Activated naive CD8-positive, alpha-beta T cell treated with anti-CD3 and anti-CD28 coated beads for 36 hours (primary cell): ENCODE data around the gene HCFC1R1. TPM values are rescaled to one million over a fixed set of nuclear protein-coding genes. Genes with fewer than 3 reads are reported as not detected.

ENCODE experiments used
- DNase-seq: peaks from one replicate; pipeline ENCODE4 v3.0.0; 2021
- H3K27ac Mint-ChIP-seq: one replicate; pipeline ENCODE4 v1.8.0; 2022; ENCODE audit warnings: mild to moderate bottlenecking, moderate library complexity, mixed read lengths
- H3K27me3 Mint-ChIP-seq: one replicate; pipeline ENCODE4 v1.8.0; 2022; ENCODE audit warnings: mild to moderate bottlenecking, mixed read lengths
- H3K36me3 Mint-ChIP-seq: one replicate; pipeline ENCODE4 v1.8.0; 2021; ENCODE audit warnings: mild to moderate bottlenecking, mixed read lengths
- H3K4me1 Mint-ChIP-seq: one replicate; pipeline ENCODE4 v1.8.0; 2021; ENCODE audit warnings: mixed read lengths
- H3K4me3 Mint-ChIP-seq: one replicate; pipeline ENCODE4 v1.8.0; 2022; ENCODE audit warnings: mild to moderate bottlenecking, moderate library complexity, mixed read lengths
- H3K9me3 Mint-ChIP-seq: one replicate; pipeline ENCODE4 v1.8.0; 2022; ENCODE audit warnings: mixed read lengths
- total RNA-seq, 2 experiments: library from RNA; stranded (reverse); gene quantifications; one replicate each; pipeline ENCODE4 v1.2.3, GENCODE V29; 2021

Gene HCFC1R1
- total RNA-seq, 2 experiments from 2014 or later: 23.4 to 23.7 TPM

DNA sequence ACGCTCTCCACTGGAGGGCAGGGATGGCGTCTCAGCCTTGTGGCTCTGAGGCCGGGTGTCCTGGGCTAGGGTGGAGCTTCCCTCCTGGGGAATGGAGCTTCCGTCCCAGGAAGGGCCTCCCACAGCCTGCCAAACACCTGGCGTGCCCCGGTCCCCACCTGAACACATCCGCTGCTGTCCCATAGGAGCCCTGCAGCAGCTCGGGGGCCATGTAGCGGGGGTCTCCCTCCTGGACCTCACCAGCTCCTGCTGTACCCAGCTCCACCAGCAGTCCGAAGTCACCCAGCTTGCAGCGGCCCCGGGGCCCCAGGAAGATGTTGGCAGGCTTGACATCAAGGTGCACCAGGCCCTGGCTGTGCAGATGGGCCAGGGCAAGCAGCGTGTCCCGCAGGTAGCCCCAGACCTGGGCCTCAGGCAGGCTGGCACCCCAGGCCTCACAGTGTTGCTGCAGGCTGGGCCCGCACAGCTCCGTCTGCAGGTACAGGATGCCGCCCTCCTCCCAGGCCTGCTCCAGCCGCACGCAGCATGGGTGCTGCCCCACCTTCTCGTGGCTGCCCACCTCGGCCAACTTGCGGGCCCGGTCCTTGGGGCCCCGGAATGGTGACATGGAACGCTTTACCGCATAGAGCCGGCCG is 48.5 kb downstream of the HCFC1R1 start:
- no peak for DNase-seq
- Mint-ChIP-seq H3K36me3 (peaks cover 44% of the 10 kb centered on the region), H3K9me3 (no peaks in the 10 kb centered on the region), H3K4me3 (no peak overlapping the region), H3K4me1 (peaks cover 10% of the 10 kb centered on the region), H3K27ac (no peak overlapping the region), H3K27me3 (peaks cover 7% of the 10 kb centered on the region)

DNA sequence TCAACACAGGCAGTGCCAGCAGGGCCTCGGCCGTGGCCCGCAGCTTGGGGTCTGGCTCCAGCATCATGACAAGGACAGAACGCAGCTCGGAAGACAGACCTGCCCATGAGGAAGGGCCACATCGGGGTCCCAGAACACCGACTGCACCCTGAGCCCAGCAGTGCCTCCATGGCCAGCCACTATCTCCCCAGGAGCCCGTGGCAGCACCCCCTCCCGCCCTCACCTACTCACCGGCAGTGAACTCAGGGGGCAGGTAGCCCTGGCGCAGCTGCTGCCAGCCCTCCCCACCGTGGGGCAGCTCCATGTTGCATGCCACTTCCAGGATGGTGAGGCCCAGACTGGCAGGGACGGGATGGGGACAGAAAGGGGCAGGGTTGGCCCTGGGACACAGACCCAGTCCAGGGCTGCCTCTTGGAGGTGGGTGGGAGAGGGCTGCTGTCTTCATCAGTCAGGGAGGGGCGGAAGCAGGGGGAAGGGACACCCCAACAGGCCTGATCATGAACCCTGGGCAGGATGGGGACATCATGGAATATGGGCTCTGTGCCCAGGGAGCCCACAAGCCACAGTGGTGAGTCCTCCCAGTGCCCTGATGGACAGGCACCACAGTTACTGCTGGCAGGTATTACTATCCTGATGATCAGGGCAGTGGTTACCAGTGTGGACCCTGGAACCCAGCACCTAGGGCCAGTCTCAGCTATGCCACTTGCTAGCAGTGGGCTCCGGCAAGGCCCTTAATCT is 49.3 kb downstream of the HCFC1R1 start:
- Mint-ChIP-seq H3K4me3 (no peak overlapping the region), H3K9me3 (no peaks in the 10 kb centered on the region), H3K27ac (no peak overlapping the region), H3K27me3 (peaks cover 7% of the 10 kb centered on the region), H3K4me1 (peaks cover 10% of the 10 kb centered on the region), H3K36me3 (peaks cover 41% of the 10 kb centered on the region)
- no peak for DNase-seq

DNA sequence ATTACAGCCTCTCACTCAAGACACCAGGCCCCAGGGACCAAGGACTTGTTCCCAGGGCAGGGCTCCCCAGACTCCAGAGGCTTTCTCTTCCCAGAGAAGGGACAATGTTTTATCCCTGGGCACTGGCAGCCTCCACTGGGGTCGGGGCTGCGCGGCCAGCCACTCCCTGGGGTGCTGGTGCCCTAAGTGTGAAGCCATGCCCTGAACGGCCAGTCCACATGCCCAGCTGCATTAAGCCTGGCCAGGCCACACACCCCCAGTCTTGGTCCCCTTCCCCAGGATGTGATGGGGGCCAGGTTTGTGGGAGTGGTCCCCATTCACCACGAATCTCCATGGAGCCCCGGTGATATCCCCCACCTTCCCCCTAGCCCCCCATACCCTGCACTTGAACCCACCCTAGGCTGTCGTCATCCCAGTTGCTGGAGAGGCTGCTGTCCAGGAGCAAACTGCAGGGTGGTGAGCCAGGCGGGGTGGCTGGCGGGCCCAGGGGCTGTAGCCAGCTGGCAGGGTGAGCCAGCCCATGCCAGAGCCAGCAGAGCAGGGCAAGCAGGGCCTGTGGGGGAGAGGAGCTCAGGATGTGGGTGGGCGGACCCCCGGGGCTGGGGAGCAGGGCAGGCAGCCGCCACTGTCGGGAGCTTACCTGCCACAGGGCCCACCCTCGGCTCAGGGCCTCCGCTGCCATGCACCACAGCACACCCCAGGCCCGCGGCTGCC is 50.0 kb downstream of the HCFC1R1 start:
- Mint-ChIP-seq H3K4me3 (no peak overlapping the region), H3K27ac (no peak overlapping the region), H3K36me3 (peaks cover 38% of the 10 kb centered on the region), H3K27me3 (peaks cover 7% of the 10 kb centered on the region), H3K4me1 (peaks cover 10% of the 10 kb centered on the region), H3K9me3 (no peaks in the 10 kb centered on the region)
- DNase-seq: no peak

DNA sequence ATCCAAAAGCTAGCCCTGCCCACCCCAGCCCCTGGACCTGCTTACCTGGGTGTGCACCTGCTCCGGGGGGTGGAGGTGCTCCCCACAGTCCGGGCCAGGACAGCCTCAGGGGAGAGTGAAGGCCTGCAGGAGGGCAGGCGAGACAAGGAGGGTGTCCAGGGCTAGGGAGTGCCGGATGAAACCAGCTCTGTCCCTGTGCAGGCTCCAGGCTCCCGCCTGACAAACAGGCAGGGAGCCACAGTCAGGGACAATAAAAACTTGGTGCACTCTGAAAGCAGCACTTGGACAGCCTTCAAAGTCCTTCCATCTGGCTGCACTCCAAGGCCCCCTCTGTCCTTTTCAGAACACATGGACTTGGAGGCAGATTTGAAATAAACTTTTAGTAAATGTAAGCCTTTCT is 50.6 kb downstream of the HCFC1R1 start:
- Mint-ChIP-seq H3K9me3 (no peaks in the 10 kb centered on the region), H3K27me3 (peaks cover 13% of the 10 kb centered on the region), H3K36me3 (peaks cover 36% of the 10 kb centered on the region), H3K4me1 (peaks cover 17% of the 10 kb centered on the region), H3K4me3 (no peak overlapping the region), H3K27ac (no peak overlapping the region)
- no peak for DNase-seq

Other genes with a start within 250 kb of the HCFC1R1 start
- gene ELOB, start 246.7 kb downstream of the HCFC1R1 start, total RNA-seq: 100 to 1,000 TPM; 267 to 291 TPM
- gene PRSS33, start 236.4 kb downstream of the HCFC1R1 start, total RNA-seq: under 1 TPM; 0.40 to 0.54 TPM
- gene PRSS41, start 225.5 kb downstream of the HCFC1R1 start, total RNA-seq: not detected
- gene PRSS21, start 206.7 kb downstream of the HCFC1R1 start, total RNA-seq: 10 to 100 TPM; 11.2 to 13.1 TPM
- 1 to 10 TPM; 1.1 to 1.6 TPM for gene ZG16B, start 193.6 kb downstream of the HCFC1R1 start, total RNA-seq
- not detected for gene PRSS22, start 165.8 kb downstream of the HCFC1R1 start, total RNA-seq
- 10 to 100 TPM; 18.0 to 18.3 TPM for gene FLYWCH2, start 140.7 kb downstream of the HCFC1R1 start, total RNA-seq
- gene FLYWCH1, start 112.0 kb downstream of the HCFC1R1 start, total RNA-seq: 10 to 100 TPM; 24.3 to 26.1 TPM
- gene KREMEN2, start 59.7 kb downstream of the HCFC1R1 start, total RNA-seq: not detected
- 10 to 100 TPM; 29.5 to 31.0 TPM for gene PAQR4, start 54.6 kb downstream of the HCFC1R1 start, total RNA-seq
- 100 to 1,000 TPM; 144 to 145 TPM for gene PKMYT1, start 43.5 kb downstream of the HCFC1R1 start, total RNA-seq
- gene CLDN9, start 11.0 kb downstream of the HCFC1R1 start, total RNA-seq: not detected
- gene CLDN6, start 5.8 kb downstream of the HCFC1R1 start, total RNA-seq: not detected
- gene TNFRSF12A, start 3.6 kb downstream of the HCFC1R1 start, total RNA-seq: 1 to 10 TPM; 1.2 to 1.5 TPM
- 10 to 100 TPM; 48.7 to 53.1 TPM for gene THOC6, start 93 bp upstream of the HCFC1R1 start, total RNA-seq
- gene BICDL2, start 13.0 kb upstream of the HCFC1R1 start, total RNA-seq: under 1 TPM; 0.31 to 0.56 TPM
- gene MMP25, start 22.6 kb upstream of the HCFC1R1 start, total RNA-seq: 1 to 10 TPM in 1 of 2 experiments, under 1 TPM in 1; 0.99 to 1.6 TPM
- 1,000 to 10,000 TPM; 1,056 to 1,060 TPM for gene IL32, start 41.7 kb upstream of the HCFC1R1 start, total RNA-seq
- gene ZSCAN10, start 75.4 kb upstream of the HCFC1R1 start, total RNA-seq: not detected
- under 1 TPM; 0.35 to 0.36 TPM for gene ZNF205, start 88.6 kb upstream of the HCFC1R1 start, total RNA-seq
- 1 to 10 TPM; 7.6 to 9.1 TPM for gene ZNF213, start 111.1 kb upstream of the HCFC1R1 start, total RNA-seq
- gene OR1F1, start 164.3 kb upstream of the HCFC1R1 start, total RNA-seq: not detected
- gene ZNF200, start 211.2 kb upstream of the HCFC1R1 start, total RNA-seq: 10 to 100 TPM; 12.2 to 12.8 TPM
- gene MEFV, start 232.7 kb upstream of the HCFC1R1 start, total RNA-seq: under 1 TPM; 0.08 to 0.12 TPM